OCI-LY7 (cell line): Measurements from ENCODE around the gene SLC9A2. TPM values are rescaled to one million over a fixed set of nuclear protein-coding genes. Genes with fewer than 3 reads are reported as not detected.

Experiments
- BruUV-seq: library from RNA; stranded (reverse); fragments of 400-500 nt; replicated peaks from 2 replicates; lab custom pipeline; 2021; lab: Mats Ljungman, UMichigan
- CTCF ChIA-PET: fragments of 300-600 bp; sonication (Branson Sonifier 250); formaldehyde crosslinking; loops from one replicate; lab custom pipeline; 2022; ENCODE audit warnings: antibody characterized with exemption; ENCODE audit not compliant: unreplicated experiment; lab: Charles Lee
- POLR2A ChIA-PET: fragments of 300-600 bp; sonication (Branson Sonifier 250); formaldehyde crosslinking; loops from one replicate; lab custom pipeline; 2022; ENCODE audit warnings: antibody characterized with exemption; lab: Charles Lee
- DNase-seq: peaks from one replicate; pipeline ENCODE4 v3.0.0-alpha.2; 2015; ENCODE audit warnings: low spot score
- H2AFZ ChIP-seq: fragments of 200-600 bp; sonication (generic), shearing (Covaris generic); 2 replicates; pipeline ENCODE4 v1.6.1; 2014; ENCODE audit warnings: mild to moderate bottlenecking, antibody characterized with exemption, low read length, moderate library complexity
- H3K27ac ChIP-seq: fragments of 200-600 bp; sonication (generic); 2 replicates; pipeline ENCODE4 v1.5.1; 2014; ENCODE audit warnings: mixed run types, low read depth, mild to moderate bottlenecking, moderate library complexity, low read length, inconsistent platforms; ENCODE audit not compliant: poor library complexity, severe bottlenecking
- H3K36me3 ChIP-seq: fragments of 200-600 bp; sonication (generic); 2 replicates; pipeline ENCODE4 v1.6.1; 2014; ENCODE audit warnings: mild to moderate bottlenecking, antibody characterized with exemption, low read length, moderate library complexity, mixed read lengths; ENCODE audit not compliant: insufficient read depth
- H3K4me1 ChIP-seq: fragments of 200-600 bp; sonication (generic); 2 replicates; pipeline ENCODE4 v1.5.1; 2014; ENCODE audit warnings: mild to moderate bottlenecking, low read length; ENCODE audit not compliant: insufficient read depth, poor library complexity, severe bottlenecking
- H3K4me2 ChIP-seq: fragments of 200-600 bp; sonication (generic); 2 replicates; pipeline ENCODE4 v1.6.1; 2014; ENCODE audit warnings: mild to moderate bottlenecking, low read length
- H3K4me3 ChIP-seq: fragments of 200-600 bp; sonication (generic); 2 replicates; pipeline ENCODE4 v1.5.1; 2014; ENCODE audit warnings: mild to moderate bottlenecking, low read depth, low read length; ENCODE audit not compliant: poor library complexity, severe bottlenecking
- H3K79me2 ChIP-seq: fragments of 200-600 bp; sonication (generic); 2 replicates; pipeline ENCODE4 v1.6.1; 2016; ENCODE audit warnings: low read depth, mild to moderate bottlenecking, low read length, moderate library complexity, mixed read lengths; ENCODE audit not compliant: insufficient read depth
- H3K9me2 ChIP-seq: fragments of 200-600 bp; sonication (generic); 2 replicates; pipeline ENCODE4 v1.6.1; 2016; ENCODE audit warnings: mild to moderate bottlenecking, low read length, mixed read lengths; ENCODE audit not compliant: insufficient read depth
- H3K9me3 ChIP-seq: fragments of 200-600 bp; sonication (generic); 2 replicates; pipeline ENCODE4 v1.6.1; 2014; ENCODE audit warnings: mild to moderate bottlenecking, mixed run types, low read length, mixed read lengths
- H4K20me1 ChIP-seq: fragments of 200-600 bp; sonication (generic); 2 replicates; pipeline ENCODE4 v1.6.1; 2014; ENCODE audit warnings: mild to moderate bottlenecking, antibody characterized with exemption, low read length, moderate library complexity, mixed read lengths; ENCODE audit not compliant: insufficient read depth
- EZH2phosphoT487 ChIP-seq: fragments of 200-600 bp; sonication (generic); IDR thresholded peaks from 2 replicates; pipeline ENCODE4 v1.6.1; 2018; ENCODE audit warnings: low read depth, borderline replicate concordance, mild to moderate bottlenecking, mixed run types, antibody characterized with exemption, low read length, moderate library complexity, mixed read lengths
- intact Hi-C: fragments of 100-400 bp; cut with micrococcal nuclease; formaldehyde crosslinking; loops from one replicate; pipeline ENCODE4 v1.10.0; 2022; ENCODE audit not compliant: unreplicated experiment
- total RNA-seq, 2 experiments: library from RNA; depleted of rRNA in 1 of 2; stranded (reverse); fragments of >200 nt in 1 of 2; shearing (Covaris generic) in 1 of 2; gene quantifications; 2 replicates each; pipeline ENCODE4 v1.2.3, GENCODE V29; 2014 to 2022
- TF ChIP-seq, protein P1 (sequence below): fragments of 200-600 bp; sonication (generic); conservative IDR thresholded peaks from 2 replicates; pipeline ENCODE4 v1.5.1; 2014; ENCODE audit warnings: mild to moderate bottlenecking, antibody characterized with exemption, low read length, moderate library complexity, mixed read lengths

Gene SLC9A2
- total RNA-seq, 2 experiments from 2014 or later = not detected

DNA sequence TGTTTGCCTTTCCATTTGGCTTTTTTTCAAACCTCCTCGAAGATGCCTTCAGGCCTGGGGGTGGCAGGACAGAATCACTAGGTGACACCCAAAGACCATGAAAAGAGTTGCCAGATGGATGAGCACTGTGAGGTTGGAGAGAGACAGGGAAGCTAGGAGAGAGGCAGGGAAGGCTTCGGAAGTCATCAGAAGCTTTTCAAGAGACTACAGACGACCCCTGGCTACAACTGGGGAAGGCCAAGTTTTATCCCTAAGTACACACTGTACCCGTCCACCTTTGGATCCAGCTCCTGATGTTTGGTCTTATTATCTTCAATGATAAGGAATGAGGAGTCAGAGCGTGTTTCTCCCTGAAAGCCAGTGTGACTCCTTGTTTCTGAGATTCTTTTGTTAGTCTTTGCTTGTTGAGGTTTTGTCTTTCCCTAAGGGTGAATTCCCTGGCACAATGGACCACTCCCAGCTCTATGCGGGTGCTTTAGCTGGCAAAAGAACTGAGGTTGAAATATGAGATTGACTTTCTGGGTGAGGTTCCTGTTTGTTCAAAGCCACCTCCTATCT lies 33.4 kb upstream of the SLC9A2 start:
- no peak overlapping the region for H3K4me2 ChIP-seq
- intact Hi-C loops = no loop called here
- POLR2A ChIA-PET = no interaction called here

DNA sequence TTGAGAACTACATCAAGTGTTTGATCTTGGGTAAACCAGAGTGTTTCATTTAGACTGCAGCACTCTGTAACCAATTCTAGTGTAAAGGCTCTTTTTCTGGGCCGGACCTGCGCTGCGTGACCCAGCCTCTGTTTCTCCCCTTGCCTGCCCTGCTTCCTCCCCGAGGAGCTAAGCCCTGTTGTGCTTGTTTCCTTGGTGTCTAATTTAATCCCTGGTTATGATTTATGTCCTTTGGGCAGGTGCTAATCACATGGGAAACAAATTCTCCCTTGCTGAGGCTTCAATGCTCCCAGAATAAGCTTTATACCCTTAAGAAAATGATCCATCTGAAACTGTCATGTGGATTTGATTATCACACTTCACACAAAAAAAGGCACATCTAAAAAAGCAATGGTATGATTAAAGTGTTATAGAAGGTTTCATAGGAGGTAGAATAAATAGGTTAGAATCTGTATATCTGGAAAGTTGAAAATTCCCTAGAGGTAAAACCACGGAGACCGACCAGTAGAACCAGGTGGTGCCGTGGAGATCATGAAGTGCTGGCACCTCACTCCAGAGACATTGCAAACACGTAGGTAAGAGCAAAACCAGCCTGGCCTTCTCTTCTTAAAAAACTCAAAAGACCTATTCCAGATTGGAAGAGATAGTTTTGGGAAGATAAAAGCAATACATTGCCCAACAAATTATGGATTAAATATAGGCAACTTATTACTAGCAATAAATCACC lies 31.0 kb upstream of the SLC9A2 start:
- DNase-seq = no peak
- ChIA-PET POLR2A (no interaction called here), CTCF (no interaction called here)
- no peak overlapping the region for H3K4me3 ChIP-seq
- no peaks in the 10 kb centered on the region for H3K36me3 ChIP-seq
- BruUV-seq = no TSS peak
- H3K79me2 ChIP-seq = no peaks in the 10 kb centered on the region
- no peak overlapping the region for H2AFZ ChIP-seq
- no peaks in the 10 kb centered on the region for H3K9me3 ChIP-seq
- H3K9me2 ChIP-seq = no peaks in the 10 kb centered on the region
- TF ChIP-seq, protein P1, sequence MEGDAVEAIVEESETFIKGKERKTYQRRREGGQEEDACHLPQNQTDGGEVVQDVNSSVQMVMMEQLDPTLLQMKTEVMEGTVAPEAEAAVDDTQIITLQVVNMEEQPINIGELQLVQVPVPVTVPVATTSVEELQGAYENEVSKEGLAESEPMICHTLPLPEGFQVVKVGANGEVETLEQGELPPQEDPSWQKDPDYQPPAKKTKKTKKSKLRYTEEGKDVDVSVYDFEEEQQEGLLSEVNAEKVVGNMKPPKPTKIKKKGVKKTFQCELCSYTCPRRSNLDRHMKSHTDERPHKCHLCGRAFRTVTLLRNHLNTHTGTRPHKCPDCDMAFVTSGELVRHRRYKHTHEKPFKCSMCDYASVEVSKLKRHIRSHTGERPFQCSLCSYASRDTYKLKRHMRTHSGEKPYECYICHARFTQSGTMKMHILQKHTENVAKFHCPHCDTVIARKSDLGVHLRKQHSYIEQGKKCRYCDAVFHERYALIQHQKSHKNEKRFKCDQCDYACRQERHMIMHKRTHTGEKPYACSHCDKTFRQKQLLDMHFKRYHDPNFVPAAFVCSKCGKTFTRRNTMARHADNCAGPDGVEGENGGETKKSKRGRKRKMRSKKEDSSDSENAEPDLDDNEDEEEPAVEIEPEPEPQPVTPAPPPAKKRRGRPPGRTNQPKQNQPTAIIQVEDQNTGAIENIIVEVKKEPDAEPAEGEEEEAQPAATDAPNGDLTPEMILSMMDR = no peak
- no peak for TF ChIP-seq EZH2phosphoT487
- no peaks in the 10 kb centered on the region for H3K4me1 ChIP-seq
- no peak overlapping the region for H3K4me2 ChIP-seq
- intact Hi-C loops = no loop called here
- no peaks in the 10 kb centered on the region for H4K20me1 ChIP-seq
- no peak overlapping the region for H3K27ac ChIP-seq

More for the DNA sequence above, 33.4 kb upstream of the SLC9A2 start:
- H3K4me1 ChIP-seq = no peaks in the 10 kb centered on the region
- TF ChIP-seq EZH2phosphoT487 = no peak
- TF ChIP-seq, protein P1 = no peak
- H4K20me1 ChIP-seq = no peaks in the 10 kb centered on the region
- H3K9me3 ChIP-seq = no peaks in the 10 kb centered on the region
- H3K79me2 ChIP-seq = no peaks in the 10 kb centered on the region
- H3K4me3 ChIP-seq = no peak overlapping the region
- DNase-seq = no peak
- CTCF ChIA-PET = no interaction called here
- no peak overlapping the region for H3K27ac ChIP-seq
- no peaks in the 10 kb centered on the region for H3K36me3 ChIP-seq
- no peak overlapping the region for H2AFZ ChIP-seq
- BruUV-seq = no TSS peak
- no peaks in the 10 kb centered on the region for H3K9me2 ChIP-seq

DNA sequence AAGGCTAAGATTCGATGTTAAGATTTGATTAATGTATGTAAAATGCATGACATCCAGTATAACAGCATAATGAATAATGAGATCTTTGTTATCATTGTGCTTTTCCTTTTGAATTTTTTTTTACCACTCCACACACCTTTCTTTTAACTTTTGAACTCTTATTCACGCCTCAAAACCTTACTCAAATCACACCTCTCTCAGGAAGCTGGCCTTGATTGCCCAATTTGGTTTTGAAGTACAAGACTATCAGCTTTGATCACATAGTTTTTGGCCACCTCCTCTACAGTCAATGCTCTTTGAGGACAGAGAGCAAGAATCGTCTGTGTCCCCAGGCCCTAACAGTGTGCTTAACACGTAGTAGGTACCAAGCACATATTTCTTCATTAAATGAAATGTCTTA lies 29.9 kb upstream of the SLC9A2 start:
- Histone ChIP-seq H3K9me2 (no peaks in the 10 kb centered on the region), H3K79me2 (no peaks in the 10 kb centered on the region), H2AFZ (no peak overlapping the region), H3K4me2 (no peak overlapping the region), H3K36me3 (no peaks in the 10 kb centered on the region), H3K4me1 (no peaks in the 10 kb centered on the region), H3K4me3 (no peak overlapping the region), H4K20me1 (no peaks in the 10 kb centered on the region), H3K9me3 (no peaks in the 10 kb centered on the region), H3K27ac (no peak overlapping the region)
- intact Hi-C loops = no loop called here
- CTCF ChIA-PET = no interaction called here
- BruUV-seq = no TSS peak
- POLR2A ChIA-PET = no interaction called here
- no peak for DNase-seq
- TF ChIP-seq, protein P1 = no peak
- no peak for TF ChIP-seq EZH2phosphoT487
